ENCODE measurements around the gene DOK3.
A peak's percentile ranks its signal among the peaks of the same experiment; 100 is the strongest.

DOK3 gene

DNA sequence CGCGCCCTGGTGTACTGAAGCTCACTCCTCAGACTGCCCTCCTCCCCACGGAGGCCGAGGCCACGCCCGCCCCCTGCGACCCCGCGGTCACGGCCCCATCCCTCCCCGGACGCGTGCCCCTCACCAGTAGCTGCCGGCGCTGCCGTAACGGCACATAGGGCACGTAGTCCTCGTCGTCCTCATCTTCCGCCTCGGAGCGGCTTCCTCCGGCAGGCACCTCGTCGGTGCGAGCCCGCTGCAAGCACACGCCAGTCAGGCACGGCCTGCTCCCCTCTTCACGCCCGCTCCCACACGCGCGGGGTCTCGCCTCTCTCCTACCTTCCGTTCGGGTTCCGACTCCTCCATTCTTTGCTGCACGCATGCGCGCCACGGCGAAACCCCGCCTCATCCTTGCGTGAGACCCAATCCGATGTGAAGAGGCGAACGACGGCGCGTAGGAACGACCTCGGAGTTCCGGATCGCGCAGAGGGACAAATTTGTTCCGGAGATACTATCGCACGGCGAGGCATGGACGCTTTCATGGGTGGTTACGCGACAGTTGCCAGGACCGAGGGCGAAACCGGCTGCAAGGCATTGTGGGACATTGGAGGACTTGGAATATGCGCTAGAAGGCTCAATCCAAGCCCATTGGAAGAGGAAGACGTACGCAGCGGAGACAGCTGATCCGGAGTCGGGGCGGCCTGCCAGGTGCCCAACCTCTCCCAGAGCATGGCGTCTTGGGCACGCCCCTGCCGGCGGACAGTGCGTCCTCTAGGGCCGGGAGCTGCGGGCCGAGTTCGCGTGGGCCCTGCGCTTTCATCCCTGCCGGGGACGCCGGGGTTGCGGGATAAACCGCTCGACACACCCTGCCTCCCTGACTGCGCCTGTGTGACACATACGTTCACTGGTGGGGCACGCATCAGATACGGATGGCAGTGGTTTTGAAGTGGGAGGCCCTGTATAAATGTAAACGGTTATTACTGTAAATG lies 7.3 kb upstream of the DOK3 start, which contains the start of gene DDX41:
TSS of gene DDX41 (minus strand) at position 361 of the 968 bp plus-strand sequence. CDS start at position 345, 16 bp downstream.
- Histone ChIP-seq H3K4me1 (ENCODE audit: insufficient read depth, low read length, severe bottlenecking) (peaks cover 34% of the 10 kb centered on the region), H3K9me2 (ENCODE audit: low read depth, low read length) (no peaks in the 10 kb centered on the region), H3K79me2 (ENCODE audit: insufficient read depth, low read length) (peaks cover 7% of the 10 kb centered on the region), H2AFZ (ENCODE audit: low read length) (no peak within 1 kb of the TSS), H3K27me3 (ENCODE audit: insufficient read depth, low read length) (no peaks in the 10 kb centered on the region), H3K4me3 (ENCODE audit: low read depth, low read length, poor library complexity, severe bottlenecking) (peak within 1 kb of the TSS; percentile 83), H3K27ac (ENCODE audit: low read depth, low read length, poor library complexity, severe bottlenecking) (peak within 1 kb of the TSS; percentile 25), H3K4me2 (ENCODE audit: low read length) (peak within 1 kb of the TSS; percentile 73), H3K9ac (ENCODE audit: low read length) (peak within 1 kb of the TSS; percentile 85), H4K20me1 (ENCODE audit: insufficient read depth, low read length) (no peaks in the 10 kb centered on the region), H3K36me3 (ENCODE audit: insufficient read depth, low read length) (peaks cover 64% of the 10 kb centered on the region), H3F3A (ENCODE audit: insufficient read depth, low read length) (no peaks in the 10 kb centered on the region), H3K9me3 (ENCODE audit: low read length) (no peaks in the 10 kb centered on the region)
- no peak for TF ChIP-seq EZH2 (IDR thresholded peaks at IDR 0.05; ENCODE audit: borderline replicate concordance, low read length)
- no peak for TF ChIP-seq CTCF (IDR thresholded peaks at IDR 0.05; ENCODE audit: low read length)

DNA sequence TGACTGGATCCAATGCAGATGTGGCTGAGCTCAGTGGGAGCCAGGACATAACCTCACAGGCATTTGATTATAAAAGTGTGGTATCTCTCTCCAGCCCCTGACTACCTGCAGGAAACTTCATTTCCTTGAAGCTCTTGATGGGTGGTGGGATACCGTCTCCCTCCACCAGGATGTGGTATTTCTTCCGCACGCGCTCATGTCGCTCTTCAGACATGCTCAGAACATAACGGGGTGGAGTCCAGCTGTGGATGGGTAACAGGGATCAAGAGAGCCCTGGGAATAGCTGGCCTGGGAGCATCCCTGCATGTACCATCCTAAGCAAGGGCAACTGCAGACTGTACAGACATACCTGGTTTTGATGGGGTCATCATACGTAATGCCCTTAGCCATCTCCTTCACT lies 6.0 kb upstream of the DOK3 start:
- peaks cover 57% of the 10 kb centered on the region for H3K36me3 ChIP-seq (ENCODE audit: insufficient read depth, low read length)
- peaks cover 7% of the 10 kb centered on the region for H3K79me2 ChIP-seq (ENCODE audit: insufficient read depth, low read length)
- peak overlapping the region; percentile 73 for H3K4me2 ChIP-seq (ENCODE audit: low read length)
- H2AFZ ChIP-seq (ENCODE audit: low read length), result no peak overlapping the region
- H3K9me3 ChIP-seq (ENCODE audit: low read length), result no peaks in the 10 kb centered on the region
- no peak for TF ChIP-seq CTCF (IDR thresholded peaks at IDR 0.05; ENCODE audit: low read length)
- TF ChIP-seq EZH2 (IDR thresholded peaks at IDR 0.05; ENCODE audit: borderline replicate concordance, low read length), result no peak
- peak overlapping the region; percentile 83 for H3K4me3 ChIP-seq (ENCODE audit: low read depth, low read length, poor library complexity, severe bottlenecking)
- H4K20me1 ChIP-seq (ENCODE audit: insufficient read depth, low read length), result no peaks in the 10 kb centered on the region
- peak overlapping the region; percentile 25 for H3K27ac ChIP-seq (ENCODE audit: low read depth, low read length, poor library complexity, severe bottlenecking)
- H3K9me2 ChIP-seq (ENCODE audit: low read depth, low read length), result no peaks in the 10 kb centered on the region
- no peaks in the 10 kb centered on the region for H3F3A ChIP-seq (ENCODE audit: insufficient read depth, low read length)
- no peaks in the 10 kb centered on the region for H3K27me3 ChIP-seq (ENCODE audit: insufficient read depth, low read length)
- H3K4me1 ChIP-seq (ENCODE audit: insufficient read depth, low read length, severe bottlenecking), result peaks cover 47% of the 10 kb centered on the region
- H3K9ac ChIP-seq (ENCODE audit: low read length), result peak overlapping the region; percentile 85

GRCh38 chr5:177514541-177514940 lies 4.9 kb upstream of the DOK3 start:
- Histone ChIP-seq H3K79me2 (ENCODE audit: insufficient read depth, low read length) (peaks cover 7% of the 10 kb centered on the region), H3K9me2 (ENCODE audit: low read depth, low read length) (no peaks in the 10 kb centered on the region), H3K9ac (ENCODE audit: low read length) (no peak overlapping the region), H3K9me3 (ENCODE audit: low read length) (no peaks in the 10 kb centered on the region), H3K4me3 (ENCODE audit: low read depth, low read length, poor library complexity, severe bottlenecking) (peak overlapping the region; percentile 83), H4K20me1 (ENCODE audit: insufficient read depth, low read length) (no peaks in the 10 kb centered on the region), H3K36me3 (ENCODE audit: insufficient read depth, low read length) (peaks cover 49% of the 10 kb centered on the region), H2AFZ (ENCODE audit: low read length) (no peak overlapping the region), H3K4me1 (ENCODE audit: insufficient read depth, low read length, severe bottlenecking) (peaks cover 51% of the 10 kb centered on the region), H3K27me3 (ENCODE audit: insufficient read depth, low read length) (no peaks in the 10 kb centered on the region), H3F3A (ENCODE audit: insufficient read depth, low read length) (no peaks in the 10 kb centered on the region), H3K4me2 (ENCODE audit: low read length) (peak overlapping the region; percentile 73; the same call in 1 of the 2 replicates), H3K27ac (ENCODE audit: low read depth, low read length, poor library complexity, severe bottlenecking) (no peak overlapping the region)
- no peak for TF ChIP-seq CTCF (IDR thresholded peaks at IDR 0.05; ENCODE audit: low read length)
- no peak for TF ChIP-seq EZH2 (IDR thresholded peaks at IDR 0.05; ENCODE audit: borderline replicate concordance, low read length)

Measured in OCI-LY1 (cell line).